H1 (cell line): ENCODE data around the gene MYOCD. TPM values are rescaled to one million over a fixed set of nuclear protein-coding genes. Genes with fewer than 3 reads are reported as not detected.

Source experiments
- CTCF ChIA-PET: fragments of 300-600 bp; sonication (Branson Sonifier 250); formaldehyde crosslinking; loops from one replicate; lab custom pipeline; 2021; ENCODE audit not compliant: partially characterized antibody; lab: Charles Lee
- POLR2A ChIA-PET: fragments of 300-600 bp; sonication (Branson Sonifier 250); formaldehyde crosslinking; loops from one replicate; lab custom pipeline; 2021; ENCODE audit warnings: inconsistent platforms; ENCODE audit not compliant: partially characterized antibody; lab: Charles Lee
- DNase-seq, 2 experiments: peaks; one replicate each; pipeline versions ENCODE4 v3.0.0 to v3.0.0-alpha.2; 2010 to 2022; ENCODE audit warnings: low spot score in 2 of 2, low read depth in 1 of 2, mixed read lengths in 1 of 2
- FAIRE-seq: peaks from 2 replicates; lab custom pipeline; 2011; peaks lifted over from hg19 to GRCh38; lab: Jason Lieb, UNC
- H2AFZ ChIP-seq: 2 replicates; pipeline ENCODE4 v1.8.1; 2012; ENCODE audit warnings: low read length, inconsistent platforms
- H2AK5ac ChIP-seq: 2 replicates; pipeline ENCODE4 v1.6.1; 2013; ENCODE audit warnings: low read depth, low read length
- H2BK120ac ChIP-seq: replicated peaks from 2 replicates; pipeline ENCODE3; 2013; ENCODE audit warnings: low read depth, low read length, inconsistent platforms
- H2BK12ac ChIP-seq: 2 replicates; pipeline ENCODE4 v1.6.1; 2013; ENCODE audit warnings: low read depth, low read length
- H2BK15ac ChIP-seq: 2 replicates; pipeline ENCODE4 v1.6.1; 2013; ENCODE audit warnings: low read length
- H2BK20ac ChIP-seq: 2 replicates; pipeline ENCODE4 v1.6.1; 2013; ENCODE audit warnings: low read length
- H2BK5ac ChIP-seq: 2 replicates; pipeline ENCODE4 v1.6.1; 2013; ENCODE audit warnings: low read depth, low read length
- H3K14ac ChIP-seq: 2 replicates; pipeline ENCODE4 v1.6.1; 2013; ENCODE audit warnings: inconsistent platforms; ENCODE audit not compliant: insufficient read length
- H3K18ac ChIP-seq: 2 replicates; pipeline ENCODE4 v1.6.1; 2013; ENCODE audit warnings: low read length; ENCODE audit errors: extremely low read depth
- H3K23ac ChIP-seq: 2 replicates; pipeline ENCODE4 v1.6.1; 2013; ENCODE audit warnings: inconsistent platforms; ENCODE audit not compliant: insufficient read length
- H3K23me2 ChIP-seq: 2 replicates; pipeline ENCODE4 v1.6.1; 2013; ENCODE audit warnings: low read depth, low read length
- H3K27ac ChIP-seq: 2 replicates; pipeline ENCODE4 v1.6.1; 2011; ENCODE audit warnings: low read depth, low read length, inconsistent platforms
- H3K27me3 ChIP-seq, 4 experiments: replicated peaks in 1 of 4; 1 replicate in 1 of 4; 2 replicates in 3 of 4; pipeline versions ENCODE4 v1.6.1 to v1.8.1; 2011 to 2013; ENCODE audit warnings: low read length in 3 of 4, mild to moderate bottlenecking in 3 of 4, inconsistent platforms in 2 of 4, mixed read lengths in 2 of 4, moderate library complexity in 1 of 4; ENCODE audit not compliant: control insufficient read depth in 3 of 4, insufficient read depth in 3 of 4; ENCODE audit errors: extremely low read depth in 1 of 4
- H3K36me3 ChIP-seq, 4 experiments: 2 replicates each; pipeline versions ENCODE4 v1.6.1 to v1.8.1; 2011 to 2013; ENCODE audit warnings: mild to moderate bottlenecking in 4 of 4, low read length in 3 of 4, moderate library complexity in 2 of 4, control low read depth in 1 of 4, inconsistent platforms in 1 of 4; ENCODE audit not compliant: insufficient read depth in 4 of 4, control insufficient read depth in 2 of 4
- H3K4ac ChIP-seq: replicated peaks from 2 replicates; pipeline ENCODE3; 2013; ENCODE audit warnings: low read length, low read depth, mixed read lengths, inconsistent platforms; ENCODE audit not compliant: insufficient read length
- H3K4me1 ChIP-seq, 4 experiments: replicated peaks in 1 of 4; 1 replicate in 1 of 4; 2 replicates in 3 of 4; pipeline versions ENCODE4 v1.6.1 to v1.8.1; 2011 to 2013; ENCODE audit warnings: low read length in 3 of 4, inconsistent platforms in 2 of 4, mixed read lengths in 1 of 4; ENCODE audit not compliant: insufficient read depth in 4 of 4, control insufficient read depth in 3 of 4
- H3K4me2 ChIP-seq, 2 experiments: 2 replicates each; pipeline versions ENCODE4 v1.6.1 to v1.8.1; 2011 to 2013; ENCODE audit warnings: low read depth in 2 of 2, low read length in 2 of 2, control low read depth in 1 of 2, inconsistent platforms in 1 of 2, mild to moderate bottlenecking in 1 of 2; ENCODE audit not compliant: insufficient read depth in 1 of 2
- H3K4me3 ChIP-seq, 4 experiments: fragments of 200-600, 300-600 bp in 1 of 4; sonication (generic), shearing (Covaris generic), sonication (Bioruptor Twin) in 1 of 4; 2 replicates each; pipeline versions ENCODE4 v1.5.1 to v1.8.1; 2011 to 2016; ENCODE audit warnings: low read length in 4 of 4, low read depth in 3 of 4, control low read depth in 2 of 4, inconsistent platforms in 2 of 4, mild to moderate bottlenecking in 2 of 4, mixed read lengths in 1 of 4, moderate library complexity in 1 of 4; ENCODE audit not compliant: insufficient read depth in 2 of 4; ENCODE audit errors: extremely low read depth in 1 of 4
- H3K56ac ChIP-seq: replicated peaks from 2 replicates; pipeline ENCODE3; 2013; ENCODE audit warnings: low read depth, mild to moderate bottlenecking, mixed read lengths, low read length, inconsistent platforms; ENCODE audit not compliant: insufficient read length
- H3K79me1 ChIP-seq: 2 replicates; pipeline ENCODE4 v1.6.1; 2013; ENCODE audit warnings: low read depth, low read length, control low read depth
- H3K79me2 ChIP-seq, 2 experiments: 2 replicates each; pipeline versions ENCODE4 v1.6.1 to v1.8.1; 2012 to 2013; ENCODE audit warnings: low read length in 2 of 2, mild to moderate bottlenecking in 2 of 2, inconsistent platforms in 1 of 2; ENCODE audit not compliant: insufficient read depth in 2 of 2, control insufficient read depth in 1 of 2
- H3K9ac ChIP-seq, 4 experiments: replicated peaks in 1 of 4; 1 replicate in 1 of 4; 2 replicates in 3 of 4; pipeline versions ENCODE4 v1.6.1 to v1.8.1; 2011 to 2013; ENCODE audit warnings: low read depth in 3 of 4, low read length in 3 of 4, control low read depth in 2 of 4, mild to moderate bottlenecking in 2 of 4, moderate library complexity in 2 of 4, inconsistent platforms in 1 of 4; ENCODE audit errors: extremely low read depth in 1 of 4
- H3K9me3 ChIP-seq, 2 experiments: 2 replicates each; pipeline versions ENCODE4 v1.6.1 to v1.8.1; 2012 to 2013; ENCODE audit warnings: mild to moderate bottlenecking in 2 of 2, moderate library complexity in 2 of 2, control low read depth in 1 of 2, inconsistent platforms in 1 of 2, low read depth in 1 of 2, low read length in 1 of 2, mixed read lengths in 1 of 2; ENCODE audit not compliant: insufficient read depth in 2 of 2
- H4K20me1 ChIP-seq, 2 experiments: replicated peaks in 1 of 2; 2 replicates each; pipeline versions ENCODE3 to v1.8.1; 2011 to 2013; ENCODE audit warnings: inconsistent platforms in 2 of 2, low read length in 2 of 2, mild to moderate bottlenecking in 1 of 2; ENCODE audit not compliant: insufficient read depth in 2 of 2, control insufficient read depth in 1 of 2
- H4K5ac ChIP-seq: 2 replicates; pipeline ENCODE4 v1.6.1; 2013; ENCODE audit warnings: low read length, low read depth, mixed read lengths, inconsistent platforms; ENCODE audit not compliant: insufficient read length
- H4K8ac ChIP-seq: 2 replicates; pipeline ENCODE4 v1.8.0; 2013; ENCODE audit warnings: mild to moderate bottlenecking, moderate library complexity, low read length, inconsistent platforms; ENCODE audit not compliant: insufficient read depth; ENCODE audit errors: extremely low read depth
- H4K91ac ChIP-seq: replicated peaks from 2 replicates; pipeline ENCODE3; 2013; ENCODE audit warnings: low read length, mixed read lengths, inconsistent platforms; ENCODE audit not compliant: insufficient read length
- CTBP2 ChIP-seq: IDR thresholded peaks from 2 replicates; pipeline ENCODE4 v1.7.0; 2011; ENCODE audit warnings: borderline replicate concordance, mild to moderate bottlenecking, moderate library complexity, mixed read lengths, low read length; ENCODE audit not compliant: insufficient read depth, insufficient read length
- EZH2 ChIP-seq: fragments of 200-600 bp; sonication (generic); IDR thresholded peaks from 2 replicates; pipeline ENCODE4 v1.7.1; 2012; ENCODE audit warnings: low read depth, mild to moderate bottlenecking, moderate library complexity, low read length, inconsistent platforms; ENCODE audit not compliant: severe bottlenecking
- KDM4A ChIP-seq: IDR thresholded peaks from one replicate; pipeline ENCODE4 v1.7.1; 2012; ENCODE audit warnings: low read depth, mild to moderate bottlenecking, moderate library complexity, low read length, inconsistent platforms; ENCODE audit not compliant: severe bottlenecking
- MAFK ChIP-seq: IDR thresholded peaks from 2 replicates; pipeline ENCODE4 v1.6.1; 2012; ENCODE audit warnings: low read depth, mild to moderate bottlenecking, improper control_type of control experiment, low read length
- POU5F1 ChIP-seq: IDR thresholded peaks from 2 replicates; pipeline ENCODE4 v1.6.1; 2011; ENCODE audit warnings: low read depth, mild to moderate bottlenecking, low read length, moderate library complexity
- SAP30 ChIP-seq: fragments of 300-600 bp; sonication (generic); IDR thresholded peaks from 2 replicates; pipeline ENCODE4 v1.7.1; 2012; ENCODE audit warnings: low read length, moderate library complexity, mild to moderate bottlenecking, inconsistent platforms; ENCODE audit not compliant: insufficient read depth, insufficient replicate concordance
- SIRT6 ChIP-seq: IDR thresholded peaks from one replicate; pipeline ENCODE4 v1.7.1; 2012; ENCODE audit warnings: low read length, inconsistent platforms
- SIX5 ChIP-seq: IDR thresholded peaks from 2 replicates; pipeline ENCODE4 v1.6.1; 2011; ENCODE audit warnings: mild to moderate bottlenecking, low read depth, low read length
- SUZ12 ChIP-seq: fragments of 200-600 bp; sonication (generic); IDR thresholded peaks from 2 replicates; pipeline ENCODE4 v1.6.1; 2012; ENCODE audit warnings: mild to moderate bottlenecking, inconsistent platforms, low read length, moderate library complexity, mixed read lengths
- TAF1 ChIP-seq: IDR thresholded peaks from 2 replicates; pipeline ENCODE4 v1.6.1; 2011; ENCODE audit warnings: mild to moderate bottlenecking, low read depth, low read length
- TBP ChIP-seq: IDR thresholded peaks from 2 replicates; pipeline ENCODE4 v1.6.1; 2011; ENCODE audit warnings: low read depth, low read length, improper control_type of control experiment
- WGBS, 2 experiments: shearing (Covaris generic) in 1 of 2; methylation state at CpG; one replicate each; pipeline versions ENCODE4 v1.1.6 to v1.1.7; 2013 to 2015; ENCODE audit warnings: low lambda C conversion rate in 2 of 2, mixed read lengths in 2 of 2, inconsistent platforms in 1 of 2, low coverage in 1 of 2, missing lambda C conversion rate in 1 of 2; ENCODE audit not compliant: insufficient replicate concordance in 2 of 2, insufficient coverage in 1 of 2, insufficient read length in 1 of 2; ENCODE audit errors: extremely low coverage in 1 of 2, missing lambda C conversion rate in 1 of 2; 5-methylcytosine and 5-hydroxymethylcytosine counted together
- polyA plus RNA-seq, 7 experiments: library from polyadenylated mRNA; depleted of rRNA in 3 of 7; stranded (reverse) in 5 of 7; unstranded in 2 of 7; fragments of >200 nt in 5 of 7; fragments of 200-250 nt in 2 of 7; gene quantifications; 1 replicate in 5 of 7; 2 replicates in 1 of 7; 4 replicates in 1 of 7; pipeline versions ENCODE4 v1.2.1 to v1.2.3, GENCODE V29; 2011 to 2013; ENCODE audit warnings: missing spikeins in 2 of 7, mixed read lengths in 2 of 7
- total RNA-seq: library from RNA; stranded (reverse); fragmentation: NEBNext Ultra II Directional; extraction: Animal tissue kit (Norgen Biotek cat#: 25700); gene quantifications from 2 replicates; pipeline ENCODE4 v1.2.1, GENCODE V29; 2021
- TF ChIP-seq, protein P1 (sequence below), 3 experiments: IDR thresholded peaks; 1 replicate in 2 of 3; 2 replicates in 1 of 3; pipeline versions ENCODE4 v1.5.1 to v1.6.1; 2011; ENCODE audit warnings: low read length in 3 of 3, mild to moderate bottlenecking in 3 of 3, inconsistent platforms in 2 of 3, low read depth in 1 of 3, moderate library complexity in 1 of 3; ENCODE audit not compliant: insufficient read depth in 1 of 3; ENCODE audit errors: control extremely low read depth in 1 of 3

The MYOCD gene
- total and polyA plus RNA-seq, 2 of the 8 experiments (the other 6 are each of a cell fraction or from before 2014, with no cell fraction given) = 0.30 to 4.9 TPM

GRCh38 chr17:12686486-12686885 is 20.8 kb downstream of the MYOCD start:
- Histone ChIP-seq H2AFZ (no peak overlapping the region), H3K9me3 (no peaks in the 10 kb centered on the region), H4K8ac (no peak overlapping the region), H3K36me3 (no peaks in the 10 kb centered on the region), H4K20me1 (no peaks in the 10 kb centered on the region), H3K23me2 (no peaks in the 10 kb centered on the region; the same call in 1 of the 2 replicates), H3K14ac (no peak overlapping the region), H2BK120ac (no peak overlapping the region), H4K5ac (no peak overlapping the region), H2BK20ac (no peak overlapping the region), H3K23ac (no peak overlapping the region), H3K79me2 (no peaks in the 10 kb centered on the region), H3K4me3 (no peak overlapping the region), H2BK5ac (no peak overlapping the region), H3K27me3 (no peaks in the 10 kb centered on the region; a peak in 1 of 7 replicates), H3K56ac (no peak overlapping the region), H4K91ac (no peak overlapping the region), H3K9ac (no peak overlapping the region), H3K4me1 (no peaks in the 10 kb centered on the region), H3K18ac (no peak overlapping the region), H2AK5ac (no peak overlapping the region), H3K4me2 (no peak overlapping the region), H3K27ac (no peak overlapping the region), H2BK12ac (no peak overlapping the region), H3K4ac (no peak overlapping the region), H3K79me1 (no peaks in the 10 kb centered on the region), H2BK15ac (no peak overlapping the region)
- FAIRE-seq (no peak), DNase-seq (no peak)
- CTCF ChIA-PET = interaction anchor here (0.7 to 1.0 kb wide), 2 partner anchors 344 to 429 kb away, joined by 3 read pairs; no protein-coding TSS in a partner anchor
- POLR2A ChIA-PET = no interaction called here
- 93% methylated on average over 1 of the region's 1 CpG; no CpG with 5 or more reads in 1 of the 2 experiments for WGBS, 2 experiments
- no peak for TF ChIP-seq TBP
- no peak for TF ChIP-seq KDM4A
- TF ChIP-seq TAF1 = no peak
- TF ChIP-seq SIX5 = no peak
- TF ChIP-seq SIRT6 = no peak
- no peak for TF ChIP-seq SUZ12
- no peak for TF ChIP-seq POU5F1
- TF ChIP-seq CTBP2 = no peak
- no peak for TF ChIP-seq SAP30
- TF ChIP-seq, protein P1, sequence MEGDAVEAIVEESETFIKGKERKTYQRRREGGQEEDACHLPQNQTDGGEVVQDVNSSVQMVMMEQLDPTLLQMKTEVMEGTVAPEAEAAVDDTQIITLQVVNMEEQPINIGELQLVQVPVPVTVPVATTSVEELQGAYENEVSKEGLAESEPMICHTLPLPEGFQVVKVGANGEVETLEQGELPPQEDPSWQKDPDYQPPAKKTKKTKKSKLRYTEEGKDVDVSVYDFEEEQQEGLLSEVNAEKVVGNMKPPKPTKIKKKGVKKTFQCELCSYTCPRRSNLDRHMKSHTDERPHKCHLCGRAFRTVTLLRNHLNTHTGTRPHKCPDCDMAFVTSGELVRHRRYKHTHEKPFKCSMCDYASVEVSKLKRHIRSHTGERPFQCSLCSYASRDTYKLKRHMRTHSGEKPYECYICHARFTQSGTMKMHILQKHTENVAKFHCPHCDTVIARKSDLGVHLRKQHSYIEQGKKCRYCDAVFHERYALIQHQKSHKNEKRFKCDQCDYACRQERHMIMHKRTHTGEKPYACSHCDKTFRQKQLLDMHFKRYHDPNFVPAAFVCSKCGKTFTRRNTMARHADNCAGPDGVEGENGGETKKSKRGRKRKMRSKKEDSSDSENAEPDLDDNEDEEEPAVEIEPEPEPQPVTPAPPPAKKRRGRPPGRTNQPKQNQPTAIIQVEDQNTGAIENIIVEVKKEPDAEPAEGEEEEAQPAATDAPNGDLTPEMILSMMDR (IDR thresholded peaks at IDR 0.05; ENCODE audit: control extremely low read depth in 1 of 3, insufficient read depth in 1 of 3, low read depth in 1 of 3, low read length in 3 of 3) = no peak
- TF ChIP-seq MAFK = no peak
- no peak for TF ChIP-seq EZH2
